A549 (cell line): ENCODE data around the gene AKAP8L. TPM values are rescaled to one million over a fixed set of nuclear protein-coding genes. Genes with fewer than 3 reads are reported as not detected.

Source experiments
- ATAC-seq, 2 experiments: fragments of 200-7000 bp in 1 of 2; fragments of >200 bp in 1 of 2; cut with Nextera tagmentation in 1 of 2; cut with Tn5 transposase in 1 of 2; 3 replicates each; pipeline versions ENCODE4 v1.8.0 to v1.9.1; 2018 to 2020; ENCODE audit warnings: mild to moderate bottlenecking in 1 of 2, moderate library complexity in 1 of 2
- CTCF ChIA-PET: fragments of 300-600 bp; sonication (Branson Sonifier 250); formaldehyde crosslinking; extraction: SDS; loops from one replicate; lab custom pipeline; 2021; ENCODE audit warnings: antibody characterized with exemption, inconsistent platforms; lab: Yijun Ruan, JAX
- POLR2A ChIA-PET: fragments of 350-600 bp; formaldehyde crosslinking; extraction: SDS; loops from one replicate; lab custom pipeline; 2021; ENCODE audit warnings: antibody characterized with exemption, inconsistent platforms; lab: Yijun Ruan, JAX
- DNase-seq, 2 experiments: peaks; one replicate each; pipeline versions ENCODE4 v3.0.0 to v3.0.0-alpha.2; 2011 to 2016; ENCODE audit warnings: low read depth in 1 of 2, low spot score in 1 of 2
- FAIRE-seq: peaks from 2 replicates; lab custom pipeline; 2011; peaks lifted over from hg19 to GRCh38; lab: Jason Lieb, UNC
- H3K27ac ChIP-seq, 2 experiments: fragments of >200 bp; sonication (Bioruptor Twin); formaldehyde crosslinking; 3 replicates each; pipeline ENCODE4 v1.5.1; 2016 to 2017
- H3K4me1 ChIP-seq: fragments of >200 bp; sonication (Bioruptor Twin); formaldehyde crosslinking; 3 replicates; pipeline ENCODE4 v1.6.1; 2016
- H3K4me2 ChIP-seq: fragments of >200 bp; sonication (Bioruptor Twin); formaldehyde crosslinking; 3 replicates; pipeline ENCODE4 v1.6.1; 2016
- H3K4me3 ChIP-seq: fragments of >200 bp; sonication (Bioruptor Twin); formaldehyde crosslinking; 3 replicates; pipeline ENCODE4 v1.5.1; 2016
- H3K9me3 ChIP-seq: fragments of >200 bp; sonication (Bioruptor Twin); formaldehyde crosslinking; 3 replicates; pipeline ENCODE4 v1.6.1; 2016
- ATOH8 ChIP-seq: fragments of 250-450 bp; sonication (Bioruptor Pico); IDR thresholded peaks from 2 replicates; pipeline ENCODE4 v1.5.0; 2020; ENCODE audit warnings: low read depth, mild to moderate bottlenecking, moderate library complexity
- CBX2 ChIP-seq: fragments of 200-600 bp; sonication (generic); IDR thresholded peaks from 2 replicates; pipeline ENCODE4 v1.6.1; 2016; ENCODE audit warnings: low read depth, mild to moderate bottlenecking, borderline replicate concordance
- CBX8 ChIP-seq: fragments of 200-600 bp; sonication (generic); IDR thresholded peaks from 2 replicates; pipeline ENCODE4 v1.6.1; 2016
- CEBPB ChIP-seq, 2 experiments: fragments of >200 bp in 1 of 2; sonication (Bioruptor Twin) in 1 of 2; formaldehyde crosslinking in 1 of 2; IDR thresholded peaks; 2 replicates each; pipeline ENCODE4 v1.6.1; 2012 to 2016
- EHF ChIP-seq: fragments of 250-450 bp; sonication (Bioruptor Pico); IDR thresholded peaks from 2 replicates; pipeline ENCODE4 v1.5.0; 2020; ENCODE audit warnings: mild to moderate bottlenecking
- EHMT2 ChIP-seq: fragments of 200-600 bp; sonication (generic); IDR thresholded peaks from 2 replicates; pipeline ENCODE4 v1.6.1; 2016; ENCODE audit warnings: antibody characterized with exemption, low read depth, mild to moderate bottlenecking, moderate library complexity
- ELK1 ChIP-seq: fragments of 150-350 bp; IDR thresholded peaks from 2 replicates; pipeline ENCODE4 v1.6.1; 2014; ENCODE audit warnings: low read depth, mild to moderate bottlenecking, low read length
- EP300 ChIP-seq, 2 experiments: fragments of >200 bp; sonication (Bioruptor Twin); formaldehyde crosslinking; IDR thresholded peaks; 2 replicates in 1 of 2; 3 replicates in 1 of 2; pipeline ENCODE4 v1.6.1; 2016 to 2017
- HES2 ChIP-seq: fragments of >200 bp; sonication (Bioruptor Twin); formaldehyde crosslinking; IDR thresholded peaks from 2 replicates; pipeline ENCODE4 v1.6.1; 2016
- HEYL ChIP-seq: fragments of 250-450 bp; sonication (Bioruptor Pico); IDR thresholded peaks from 2 replicates; pipeline ENCODE4 v1.8.0; 2021; ENCODE audit warnings: mild to moderate bottlenecking, moderate library complexity
- HOXB13 ChIP-seq: fragments of 250-450 bp; sonication (Bioruptor Pico); IDR thresholded peaks from 2 replicates; pipeline ENCODE4 v1.5.0; 2020; ENCODE audit warnings: low read depth, mild to moderate bottlenecking, moderate library complexity
- HOXB5 ChIP-seq: fragments of 250-450 bp; sonication (Bioruptor Pico); IDR thresholded peaks from 2 replicates; pipeline ENCODE4 v1.5.0; 2020; ENCODE audit warnings: mild to moderate bottlenecking, moderate library complexity
- KDM1A ChIP-seq: fragments of 200-600 bp; sonication (generic); IDR thresholded peaks from 2 replicates; pipeline ENCODE4 v1.6.1; 2016; ENCODE audit warnings: low read depth, mild to moderate bottlenecking
- KDM5A ChIP-seq: fragments of 200-600 bp; sonication (generic); IDR thresholded peaks from 2 replicates; pipeline ENCODE4 v1.6.1; 2016; ENCODE audit warnings: antibody characterized with exemption, mild to moderate bottlenecking
- MAFK ChIP-seq: fragments of 450-650 bp; IDR thresholded peaks from 2 replicates; pipeline ENCODE4 v1.6.1; 2014; ENCODE audit not compliant: partially characterized antibody
- MAX ChIP-seq: IDR thresholded peaks from 2 replicates; pipeline ENCODE4 v1.6.1; 2012
- MAZ ChIP-seq: fragments of 150-350 bp; IDR thresholded peaks from 2 replicates; pipeline ENCODE4 v1.6.1; 2014; ENCODE audit warnings: antibody characterized with exemption, low read depth, low read length, borderline replicate concordance
- MYC ChIP-seq: IDR thresholded peaks from 2 replicates; pipeline ENCODE4 v1.6.1; 2012; ENCODE audit warnings: mild to moderate bottlenecking, inconsistent platforms, low read length, improper control_type of control experiment, borderline replicate concordance
- NFE2L2 ChIP-seq: fragments of 150-350 bp; conservative IDR thresholded peaks from 2 replicates; pipeline ENCODE4 v1.6.1; 2014; ENCODE audit warnings: low read length
- NPAS2 ChIP-seq: fragments of 250-450 bp; sonication (Bioruptor Pico); IDR thresholded peaks from 2 replicates; pipeline ENCODE4 v1.8.0; 2022; ENCODE audit warnings: mild to moderate bottlenecking, moderate library complexity, borderline replicate concordance
- PBX3 ChIP-seq: IDR thresholded peaks from 2 replicates; pipeline ENCODE4 v1.6.1; 2012
- RARB ChIP-seq: fragments of 250-450 bp; sonication (Bioruptor Pico); IDR thresholded peaks from 2 replicates; pipeline ENCODE4 v1.8.0; 2021; ENCODE audit warnings: mild to moderate bottlenecking, moderate library complexity
- RCOR1 ChIP-seq: fragments of 150-350 bp; IDR thresholded peaks from 2 replicates; pipeline ENCODE4 v1.6.1; 2014; ENCODE audit warnings: antibody characterized with exemption, low read length, low read depth
- REST ChIP-seq: fragments of 200-600 bp; sonication (generic); IDR thresholded peaks from 2 replicates; pipeline ENCODE4 v1.6.1; 2016; ENCODE audit warnings: antibody characterized with exemption, mild to moderate bottlenecking, moderate library complexity
- RNF2 ChIP-seq: fragments of 200-600 bp; sonication (generic); IDR thresholded peaks from 2 replicates; pipeline ENCODE4 v1.6.1; 2016; ENCODE audit warnings: low read depth, mild to moderate bottlenecking, antibody characterized with exemption, moderate library complexity, borderline replicate concordance
- SMC3 ChIP-seq: fragments of >200 bp; sonication (Bioruptor Twin); formaldehyde crosslinking; IDR thresholded peaks from 3 replicates; pipeline ENCODE4 v1.6.1; 2018; ENCODE audit warnings: inconsistent platforms
- SREBF2 ChIP-seq: fragments of 450-650 bp; IDR thresholded peaks from 2 replicates; pipeline ENCODE4 v1.6.1; 2014; ENCODE audit warnings: mild to moderate bottlenecking, moderate library complexity
- ZC3H11A ChIP-seq: fragments of 450-650 bp; IDR thresholded peaks from 2 replicates; pipeline ENCODE4 v1.6.1; 2014; ENCODE audit warnings: antibody characterized with exemption, mild to moderate bottlenecking
- ZNF302 ChIP-seq: fragments of 250-450 bp; sonication (Bioruptor Pico); IDR thresholded peaks from 2 replicates; pipeline ENCODE4 v1.9.0; 2021; ENCODE audit warnings: inconsistent platforms, mild to moderate bottlenecking, moderate library complexity
- ZSCAN20 ChIP-seq: fragments of 250-450 bp; sonication (Bioruptor Pico); IDR thresholded peaks from 2 replicates; pipeline ENCODE4 v1.8.0; 2022; ENCODE audit warnings: mild to moderate bottlenecking, moderate library complexity
- WGBS: methylation state at CpG from one replicate; pipeline ENCODE4 v1.1.6; 2017; ENCODE audit errors: missing lambda C conversion rate; 5-methylcytosine and 5-hydroxymethylcytosine counted together
- polyA plus RNA-seq, 4 experiments: library from polyadenylated mRNA; depleted of rRNA in 3 of 4; stranded (reverse); fragments of >200 nt; fragmentation: RNase III in 1 of 4; extraction: RNeasy Plus Mini Kit Qiagen cat#74134 plus additional on column Dnase treatment in 1 of 4; gene quantifications; 2 replicates in 3 of 4; 3 replicates in 1 of 4; pipeline ENCODE4 v1.2.3, GENCODE V29; 2011 to 2017

The AKAP8L gene
- polyA plus RNA-seq, 2 of the 4 experiments (the other 2 are of a cell fraction): 28.4 to 42.9 TPM

GRCh38 chr19:15456441-15456840 lies 37.7 kb upstream of the AKAP8L start:
- POLR2A ChIA-PET: interaction anchor here (1.1 kb wide), 1 partner anchor 38 kb away, joined by 3 read pairs; the partner anchor contains the start of gene AKAP8L
- DNase-seq: no peak
- H3K4me1 ChIP-seq: no peaks in the 10 kb centered on the region
- no CpG with 5 or more reads among the region's 14 CpGs for WGBS
- peak overlapping the region; percentile 97 for H3K4me2 ChIP-seq
- ATAC-seq: no peak
- peak overlapping the region; percentile 50; the same call in 1 of the 3 replicates for H3K4me3 ChIP-seq
- FAIRE-seq: no peak
- H3K27ac ChIP-seq: no peak overlapping the region
- TF ChIP-seq RCOR1: no peak
- no peak for TF ChIP-seq HOXB13 (CRISPR knock-in tag)
- TF ChIP-seq HOXB5 (CRISPR knock-in tag): no peak
- TF ChIP-seq SMC3: no peak
- TF ChIP-seq HEYL (CRISPR knock-in tag): no peak
- TF ChIP-seq CEBPB (IDR thresholded peaks at IDR 0.05): no peak
- no peak for TF ChIP-seq ELK1
- TF ChIP-seq MAFK: no peak
- TF ChIP-seq RNF2: no peak
- TF ChIP-seq EHMT2: no peak
- TF ChIP-seq MYC: no peak
- TF ChIP-seq NFE2L2: no peak
- no peak for TF ChIP-seq CBX2
- no peak for TF ChIP-seq NPAS2 (CRISPR knock-in tag)
- no peak for TF ChIP-seq RARB (CRISPR knock-in tag)
- no peak for TF ChIP-seq CBX8
- TF ChIP-seq KDM5A: no peak
- TF ChIP-seq, all 56 proteins: peak for 0
- no peaks in the 10 kb centered on the region for H3K9me3 ChIP-seq
- CTCF ChIA-PET: interaction anchor here (0.5 to 1.3 kb wide), 3 partner anchors 23 to 365 kb away, joined by 3 to 4 read pairs (median 4); no protein-coding TSS in a partner anchor

GRCh38 chr19:15455996-15456395 lies 37.2 kb upstream of the AKAP8L start:
- Histone ChIP-seq H3K9me3 (no peaks in the 10 kb centered on the region), H3K27ac (no peak overlapping the region), H3K4me1 (no peaks in the 10 kb centered on the region), H3K4me2 (no peak overlapping the region; the same call in 2 of the 3 replicates), H3K4me3 (no peak overlapping the region)
- FAIRE-seq (no peak), DNase-seq (no peak), ATAC-seq (no peak)
- CTCF ChIA-PET: interaction anchor here (0.5 to 1.3 kb wide), 3 partner anchors 22 to 365 kb away, joined by 3 to 4 read pairs (median 4); no protein-coding TSS in a partner anchor
- no peak for TF ChIP-seq RNF2
- TF ChIP-seq MAX: no peak
- TF ChIP-seq MAZ: no peak
- no peak for TF ChIP-seq EHF (CRISPR knock-in tag)
- no peak for TF ChIP-seq EHMT2
- TF ChIP-seq REST: no peak
- no peak for TF ChIP-seq KDM1A
- TF ChIP-seq ZC3H11A: no peak
- TF ChIP-seq PBX3: no peak
- no peak for TF ChIP-seq EP300 (IDR thresholded peaks at IDR 0.05)
- no peak for TF ChIP-seq HES2
- TF ChIP-seq ATOH8 (CRISPR knock-in tag): no peak
- no peak for TF ChIP-seq ZNF302
- TF ChIP-seq MAFK: no peak
- no peak for TF ChIP-seq KDM5A
- no peak for TF ChIP-seq SREBF2
- no peak for TF ChIP-seq ZSCAN20 (CRISPR knock-in tag)
- 91% methylated on average over 5 of the region's 9 CpGs for WGBS
- POLR2A ChIA-PET: no interaction called here
